NCI-H446 (cell line): ENCODE data around the gene VPS35L.

Experiments
- DNase-seq, 2 experiments: peaks; one replicate each; lab custom pipeline; 2025; lab: John Stamatoyannopoulos, UW

The VPS35L gene

DNA sequence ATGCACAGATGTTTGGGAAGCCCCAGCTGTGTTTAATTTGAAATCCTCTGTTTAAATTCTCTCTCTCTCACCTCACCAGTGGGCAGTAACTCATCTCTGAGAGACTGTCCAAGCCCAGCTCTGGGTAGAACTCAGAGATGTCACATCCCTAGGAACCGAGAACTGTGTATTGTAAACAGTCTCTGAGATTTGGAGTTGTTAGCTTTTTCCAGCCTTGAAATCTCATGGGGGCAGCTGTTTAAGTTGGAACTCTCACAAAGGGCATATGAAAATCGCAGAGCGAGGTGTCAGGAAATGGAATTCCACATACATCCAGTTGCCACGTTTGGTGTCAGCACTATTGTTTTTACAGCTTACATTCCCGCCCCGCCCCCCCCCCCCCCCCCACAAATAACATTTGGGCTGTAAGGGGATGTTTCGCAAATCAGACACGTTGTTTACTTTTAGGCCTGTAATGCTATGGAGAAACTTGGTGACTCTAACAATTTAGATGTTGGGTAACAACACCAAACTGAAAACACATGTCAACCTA, 34.3 kb downstream of the VPS35L start:
- no peak for DNase-seq

DNA sequence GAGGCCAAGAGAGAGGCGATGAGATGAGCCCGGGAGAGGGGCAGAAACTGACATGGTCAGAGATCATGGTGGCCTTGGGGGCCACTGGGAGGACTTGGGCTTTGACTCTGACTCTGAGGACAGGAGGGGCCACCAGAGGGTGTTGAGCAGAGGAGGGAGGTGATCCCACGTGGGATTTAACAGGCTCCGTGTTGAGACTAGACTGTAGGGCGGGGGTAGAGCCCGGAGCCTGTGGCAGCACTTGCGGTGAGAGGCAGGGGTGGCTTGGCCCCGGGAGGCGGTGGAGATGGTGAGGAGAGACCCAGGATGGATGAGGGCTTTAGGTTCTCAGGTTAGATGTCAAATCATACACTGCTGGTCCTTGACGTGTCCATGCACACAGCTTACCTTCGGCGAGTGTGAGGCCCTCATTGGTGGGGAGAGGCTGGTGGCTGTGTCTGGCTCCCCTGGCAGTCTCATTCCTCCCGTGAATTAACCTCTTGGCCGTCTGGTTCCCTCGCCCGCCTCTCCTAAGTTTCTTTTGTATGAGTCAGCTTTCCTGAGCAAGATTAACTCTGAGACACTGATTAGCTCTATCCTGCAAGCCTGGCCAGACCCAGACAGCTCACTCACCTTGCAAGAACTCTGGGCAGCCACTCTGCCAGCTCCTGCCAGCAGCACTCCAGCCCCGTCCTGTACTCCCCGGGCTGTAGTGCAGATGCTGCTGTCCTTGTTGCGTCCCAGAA, 39.7 kb downstream of the VPS35L start:
- no peak for DNase-seq

DNA sequence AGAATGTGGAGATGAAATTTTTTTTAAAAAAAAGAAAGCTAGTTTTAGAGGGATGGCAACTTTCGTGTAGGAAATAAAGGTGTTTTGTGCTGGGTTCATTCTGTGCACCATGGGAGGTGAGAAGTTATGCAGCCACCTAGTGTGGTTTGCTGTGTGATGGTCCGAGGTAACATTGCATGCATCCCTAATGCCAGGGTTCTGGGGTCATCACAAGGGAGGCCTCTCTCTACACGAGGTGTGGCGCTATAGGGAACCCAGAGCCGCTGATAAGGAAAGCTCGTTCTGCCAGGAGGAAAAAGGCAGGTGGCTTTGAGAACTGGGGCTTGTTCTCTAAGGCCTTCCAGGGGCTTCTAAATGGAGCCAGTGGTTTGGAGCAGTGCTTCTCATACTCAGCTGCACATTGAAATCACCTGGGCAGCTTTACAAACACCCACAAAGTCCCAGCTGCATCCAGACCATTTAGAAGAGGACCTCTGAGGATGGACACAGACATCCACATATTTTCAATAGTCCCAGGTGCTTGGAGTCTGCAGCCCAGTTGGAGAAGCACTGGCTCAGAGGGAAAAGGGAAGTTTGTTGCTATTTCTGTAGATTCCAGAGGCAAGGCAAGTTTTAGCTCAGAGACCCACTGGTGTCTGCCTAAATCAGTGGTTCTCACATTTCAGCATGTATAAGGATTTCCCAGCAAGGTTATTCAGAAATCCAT, 43.5 kb downstream of the VPS35L start:
- no peak for DNase-seq

DNA sequence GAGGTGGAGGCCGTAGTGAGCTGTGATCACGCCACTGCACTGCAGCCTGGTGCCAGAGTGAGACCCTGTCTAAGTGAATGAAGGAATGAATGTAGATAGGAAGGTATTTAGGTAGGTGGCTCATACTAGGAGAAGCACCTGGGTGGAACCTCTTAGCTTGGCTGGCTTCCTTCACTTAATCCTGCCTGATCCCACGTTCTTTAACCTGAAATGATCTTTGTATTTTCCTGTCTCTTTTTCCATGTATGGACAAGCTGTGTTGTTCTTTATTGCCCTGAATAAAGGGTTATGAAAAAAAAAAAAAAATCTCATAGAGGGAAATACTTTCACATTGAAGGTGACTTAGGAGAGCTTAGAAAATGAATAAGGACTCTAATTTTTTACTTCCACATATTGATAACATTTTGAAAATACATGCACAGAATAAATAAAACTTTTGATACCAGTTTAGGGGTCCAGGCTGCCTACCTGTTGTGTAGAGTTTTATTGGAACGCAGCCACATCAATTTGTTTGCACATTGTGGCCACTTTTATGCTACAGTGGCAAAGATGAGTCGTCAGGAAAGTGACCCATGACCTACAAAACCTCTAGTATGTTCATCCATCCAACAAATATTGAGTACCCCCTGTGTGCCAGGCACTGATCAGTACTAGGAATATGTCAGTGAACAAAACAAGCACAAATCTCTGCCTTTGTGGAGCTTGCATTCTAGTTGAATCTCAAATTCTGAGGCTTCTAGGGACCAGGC, 44.6 kb downstream of the VPS35L start:
- no peak for DNase-seq

DNA sequence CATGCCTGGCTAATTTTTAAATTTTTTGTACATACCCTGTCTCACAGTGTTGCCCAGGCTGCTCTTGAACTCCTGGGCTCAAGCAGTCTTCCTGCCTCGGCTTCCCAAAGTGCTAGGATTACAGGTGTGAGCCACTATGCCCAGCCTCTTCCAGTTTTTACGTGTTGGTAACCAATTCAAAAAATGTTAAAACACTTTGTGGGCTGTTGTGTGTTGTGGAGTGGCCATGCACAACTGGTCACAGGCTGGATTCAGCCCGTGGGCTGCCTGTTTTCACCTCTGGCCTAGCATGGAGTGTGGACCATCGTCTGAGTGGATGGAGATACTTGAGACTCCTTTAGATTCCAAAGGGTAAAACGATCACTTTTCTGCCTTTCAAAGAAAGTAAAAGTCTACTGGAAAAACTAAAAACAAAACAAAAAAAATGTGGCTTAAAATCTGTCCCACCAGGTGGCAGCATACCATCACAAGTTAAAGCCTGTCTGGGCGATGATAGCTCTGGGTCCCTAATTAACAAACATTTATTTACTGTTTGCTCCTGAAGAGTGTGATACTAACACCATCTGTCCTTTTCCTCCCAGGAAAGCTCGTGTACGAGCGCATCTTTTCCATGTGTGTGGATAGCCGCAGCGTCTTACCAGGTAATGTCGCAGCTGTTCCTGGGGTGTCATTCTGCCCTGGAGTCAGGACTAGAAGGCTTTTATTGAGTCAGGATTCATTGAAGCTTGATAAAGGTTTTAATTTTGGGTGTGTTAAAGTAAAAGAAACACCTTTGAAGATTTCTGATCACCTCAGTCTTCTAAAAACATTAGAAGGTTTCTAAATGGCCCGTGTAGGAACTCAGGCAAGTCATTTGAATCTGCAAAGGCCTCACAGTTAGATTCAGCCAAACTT, 45.8 kb downstream of the VPS35L start:
- peak; percentile 13 to 48 for DNase-seq

DNA sequence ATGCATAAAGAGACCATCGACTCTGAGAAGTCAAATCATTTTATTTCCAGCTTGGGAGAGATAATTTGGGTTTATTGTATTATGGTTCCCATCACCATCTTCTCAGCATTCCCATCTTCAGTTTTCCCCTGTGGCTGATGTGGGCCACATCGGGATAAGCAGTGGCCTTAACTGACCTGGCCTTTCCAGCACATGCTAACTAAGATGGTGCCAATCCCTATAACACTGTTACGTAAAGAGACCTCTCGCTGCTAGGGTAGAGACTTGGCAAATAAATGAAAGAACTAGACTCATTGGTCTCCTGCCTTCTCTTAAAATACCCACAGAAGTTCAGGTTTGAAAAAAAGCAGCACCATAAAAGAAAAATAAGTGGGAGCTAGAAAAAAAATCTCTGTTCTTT, 49.4 kb downstream of the VPS35L start:
- no peak for DNase-seq

DNA sequence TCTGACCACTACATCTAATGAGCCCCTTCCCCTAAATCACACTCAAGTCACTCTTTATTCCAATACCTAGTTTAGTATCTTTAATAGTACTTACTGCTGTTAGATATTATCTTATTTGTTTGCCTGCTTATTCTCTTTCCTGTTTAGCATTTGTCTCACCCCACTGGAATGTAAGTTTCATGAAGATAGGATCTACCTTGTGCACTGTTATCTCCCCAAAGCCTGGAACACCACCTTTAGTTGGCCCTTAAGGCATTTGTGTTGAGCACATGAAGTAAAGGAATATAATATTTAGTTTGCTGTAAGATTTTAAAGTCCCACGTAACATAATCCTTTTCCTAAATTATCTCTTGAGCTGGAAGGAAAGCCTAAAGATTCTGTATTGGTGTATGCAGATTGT, 50.2 kb downstream of the VPS35L start:
- DNase-seq = no peak

DNA sequence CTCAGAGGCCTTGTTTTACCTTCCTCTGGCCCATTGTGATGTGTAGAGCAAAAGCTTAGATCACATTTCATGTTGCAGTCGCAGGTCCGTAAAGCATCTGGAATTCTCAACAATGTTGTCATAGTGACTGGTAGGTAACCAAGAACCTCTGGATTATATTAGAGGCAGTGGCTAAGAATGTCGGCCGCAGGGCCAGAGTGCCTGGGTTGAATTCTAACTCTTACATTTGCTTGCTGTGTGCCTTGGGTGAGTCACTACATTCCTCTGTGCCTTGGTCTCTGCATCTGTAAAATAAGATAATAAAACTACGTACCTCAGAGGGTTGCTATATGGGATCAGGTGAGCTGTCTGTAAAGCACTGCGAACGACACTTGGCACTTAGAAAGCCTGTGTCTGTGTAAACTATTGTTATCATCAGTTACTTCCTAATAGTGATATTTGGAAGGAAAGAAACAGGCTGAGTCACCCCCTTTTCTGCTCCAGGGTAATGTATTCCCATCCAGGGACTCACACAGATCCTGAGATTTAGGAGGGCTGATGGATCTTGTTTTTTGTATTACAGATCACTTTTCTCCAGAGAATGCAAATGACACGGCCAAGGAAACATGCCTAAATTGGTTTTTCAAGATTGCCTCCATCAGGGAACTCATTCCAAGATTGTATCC, 52.2 kb downstream of the VPS35L start:
- no peak for DNase-seq

DNA sequence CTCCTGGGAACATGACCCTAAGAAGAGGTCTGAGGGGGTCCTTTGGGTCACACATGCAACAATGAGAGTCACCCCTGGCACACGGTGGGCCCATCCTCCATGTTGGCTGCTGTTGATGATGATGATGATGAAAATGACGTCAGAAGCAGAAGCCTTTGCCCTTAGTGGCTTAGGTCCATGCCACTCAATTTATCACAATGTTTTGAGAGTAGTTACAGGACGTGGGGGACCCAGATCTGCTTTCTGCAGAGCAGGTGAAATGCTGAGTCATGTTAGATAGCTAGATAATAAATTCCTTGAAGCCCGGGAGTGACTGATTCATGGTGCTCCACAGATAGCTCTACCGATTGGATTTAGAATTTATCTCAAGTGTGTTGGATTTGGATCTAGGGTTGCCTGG, 53.9 kb downstream of the VPS35L start:
- DNase-seq = no peak

DNA sequence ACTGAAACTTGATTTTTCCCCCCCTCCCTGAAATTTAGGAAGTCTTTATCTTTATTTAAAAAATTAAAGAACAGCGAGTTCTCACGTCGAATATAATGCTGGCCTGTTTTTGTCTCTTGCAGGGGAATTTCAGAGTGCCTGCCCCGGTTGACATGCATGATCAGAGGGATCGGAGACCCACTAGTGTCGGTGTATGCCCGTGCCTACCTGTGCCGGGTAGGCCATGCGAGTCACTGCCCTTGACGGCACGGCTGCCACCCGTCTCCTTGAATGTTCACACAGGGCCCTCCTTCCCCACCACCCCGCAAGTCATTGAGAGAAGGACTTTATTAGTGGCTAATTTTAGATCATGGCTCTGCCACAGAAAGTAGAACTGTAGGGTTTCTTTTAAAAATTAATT, 54.7 kb downstream of the VPS35L start:
- DNase-seq = no peak

DNA sequence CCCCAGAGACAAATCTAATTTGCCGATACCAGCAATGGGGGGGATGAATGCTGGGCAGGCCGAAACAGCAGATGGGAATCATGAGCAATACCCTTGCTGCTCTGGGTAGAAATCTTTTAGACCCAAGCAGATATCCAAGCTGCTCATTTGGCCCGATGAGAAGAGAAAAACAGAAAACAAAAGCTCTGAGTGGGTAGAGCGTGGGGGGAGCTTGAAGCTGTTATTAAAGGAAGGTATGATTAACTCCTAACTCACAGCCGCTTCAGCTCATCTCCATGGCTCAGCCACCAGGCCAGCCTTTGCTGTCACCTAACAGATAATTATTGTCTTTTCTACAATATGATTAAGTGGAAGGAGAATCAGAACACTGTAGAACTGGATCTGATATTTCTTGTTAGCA, 58.3 kb downstream of the VPS35L start:
- DNase-seq = no peak

DNA sequence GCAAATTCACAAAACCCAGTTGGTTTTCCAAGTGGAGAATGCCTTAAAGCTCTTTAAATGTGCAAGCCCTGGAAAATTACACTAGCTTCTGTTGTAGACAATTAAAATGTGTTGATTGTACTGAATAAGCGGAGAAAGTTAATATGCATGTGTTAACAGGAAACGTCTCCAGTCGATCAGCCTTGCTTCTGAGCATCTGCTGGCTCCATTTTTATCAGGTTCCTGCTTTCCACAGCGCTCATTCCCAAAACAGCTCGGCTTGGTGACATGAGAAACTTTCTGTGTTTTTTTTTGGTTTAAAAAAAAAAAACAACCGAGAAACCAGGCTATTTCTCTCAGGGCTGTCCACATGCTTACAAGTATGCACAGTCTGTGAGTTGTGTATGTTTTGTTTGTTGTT, 60.7 kb downstream of the VPS35L start:
- no peak for DNase-seq

DNA sequence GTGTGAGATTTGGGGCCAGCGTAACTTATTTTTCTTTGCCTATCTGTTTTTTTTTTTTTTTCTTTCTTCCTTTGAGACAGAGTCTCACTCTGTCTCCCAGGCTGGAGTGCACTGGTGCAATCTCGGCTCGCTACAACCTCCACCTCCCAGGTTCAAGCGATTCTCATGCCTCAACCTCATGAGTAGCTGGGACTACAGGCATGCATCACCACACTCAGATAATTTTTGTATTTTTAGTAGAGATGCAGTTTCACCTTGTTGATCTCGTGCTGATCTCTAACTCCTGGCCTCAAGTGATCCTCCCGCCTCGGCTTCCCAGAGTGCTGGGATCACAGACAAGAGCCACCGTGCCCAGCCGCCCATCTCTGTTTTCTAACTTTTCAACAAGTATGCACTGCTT, 63.4 kb downstream of the VPS35L start:
- no peak for DNase-seq

DNA sequence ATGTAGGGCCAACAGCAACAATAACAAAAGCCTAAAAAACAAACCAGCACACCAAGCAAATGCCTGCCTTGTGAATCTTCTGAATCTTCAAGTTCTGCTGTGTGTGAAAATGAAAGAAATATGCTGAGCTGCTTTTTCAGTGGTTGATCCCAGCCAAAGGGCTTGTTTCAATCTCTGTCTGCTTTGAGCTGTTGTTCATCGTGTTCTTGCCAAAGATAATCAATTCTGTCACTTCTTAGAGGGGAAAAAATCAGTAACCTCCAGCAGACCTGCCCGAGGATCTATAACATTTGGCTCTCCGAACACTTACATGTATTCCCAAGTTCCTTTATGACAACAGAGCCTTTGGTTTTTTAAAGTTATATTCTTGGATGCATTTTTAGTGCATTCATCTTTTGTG, 65.9 kb downstream of the VPS35L start:
- DNase-seq = no peak

DNA sequence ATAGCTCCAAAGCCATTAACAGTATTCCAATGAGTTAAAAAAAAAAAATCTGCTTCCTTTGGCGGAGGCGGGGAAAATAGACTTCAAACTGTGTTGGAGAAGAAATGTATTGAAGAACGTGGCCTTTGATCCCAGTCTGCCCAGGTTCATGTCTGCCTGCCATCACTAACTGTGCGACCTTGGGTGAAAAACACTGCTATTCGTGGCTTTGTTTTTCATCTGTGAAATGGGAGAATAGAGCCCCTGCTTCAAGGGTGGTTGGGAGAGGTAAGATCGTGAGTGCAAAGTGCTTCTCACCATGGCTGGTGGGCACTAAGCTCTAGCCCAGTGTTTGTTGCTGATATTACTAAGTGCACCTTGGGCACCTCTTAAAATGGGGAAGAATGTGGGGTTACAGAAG, 69.5 kb downstream of the VPS35L start:
- no peak for DNase-seq

DNA sequence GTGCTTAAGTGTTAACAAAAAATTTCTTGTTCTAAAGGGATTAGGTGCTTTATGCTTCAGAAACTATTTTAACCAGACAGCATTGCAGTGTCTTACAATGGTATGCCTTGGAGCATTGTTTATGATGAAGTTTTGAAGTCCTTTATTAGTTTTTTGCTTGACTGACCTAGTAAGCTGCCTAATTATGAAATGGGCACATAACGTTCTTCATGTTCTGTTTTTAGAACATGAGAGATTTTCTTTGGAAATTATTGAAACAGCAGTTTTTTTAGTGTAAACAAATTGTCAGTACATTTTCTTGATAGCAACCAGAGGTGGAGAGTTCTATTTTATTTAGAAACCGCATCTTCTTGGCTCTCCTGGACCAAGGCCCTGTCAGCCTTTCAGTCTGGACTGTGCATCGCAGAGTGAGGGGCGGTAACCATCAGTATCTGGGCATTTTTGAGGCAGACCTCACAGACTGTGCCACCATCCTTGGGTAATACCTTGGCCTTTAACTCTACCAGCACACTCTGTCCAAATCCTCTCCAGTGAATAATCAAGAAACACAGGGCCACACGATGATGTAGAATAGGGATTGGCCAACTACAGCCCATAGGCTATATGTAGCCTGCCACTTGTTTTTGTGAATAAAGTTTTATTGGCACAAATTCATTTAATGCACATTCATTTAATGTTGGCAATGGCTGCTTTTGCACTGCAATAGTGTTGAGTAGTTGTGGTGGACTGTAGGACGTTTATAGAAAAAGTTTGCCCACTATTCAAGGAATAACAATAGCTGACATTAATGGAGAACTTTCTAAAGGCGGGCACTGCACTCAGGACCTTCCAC, 81.1 kb downstream of the VPS35L start:
- no peak for DNase-seq

DNA sequence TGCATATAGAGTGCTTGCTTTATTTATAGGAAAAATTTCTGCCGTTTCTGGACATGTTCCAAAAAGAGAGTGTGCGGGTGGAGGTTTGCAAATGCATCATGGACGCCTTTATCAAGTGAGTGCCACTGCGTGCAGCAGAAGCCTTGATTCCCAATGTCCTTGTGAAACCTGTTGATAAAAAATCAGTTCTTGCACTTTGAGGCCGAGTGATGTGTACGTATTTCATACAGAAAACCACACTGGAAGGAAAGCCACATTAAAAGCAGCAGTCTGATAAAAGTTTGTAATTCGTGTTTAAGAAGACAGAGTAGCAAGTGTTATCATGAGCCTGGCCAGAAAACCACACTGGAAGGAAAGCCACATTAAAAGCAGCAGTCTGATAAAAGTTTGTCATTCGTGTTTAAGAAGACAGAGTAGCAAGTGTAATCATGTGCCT, 84.5 kb downstream of the VPS35L start:
- DNase-seq = no peak

DNA sequence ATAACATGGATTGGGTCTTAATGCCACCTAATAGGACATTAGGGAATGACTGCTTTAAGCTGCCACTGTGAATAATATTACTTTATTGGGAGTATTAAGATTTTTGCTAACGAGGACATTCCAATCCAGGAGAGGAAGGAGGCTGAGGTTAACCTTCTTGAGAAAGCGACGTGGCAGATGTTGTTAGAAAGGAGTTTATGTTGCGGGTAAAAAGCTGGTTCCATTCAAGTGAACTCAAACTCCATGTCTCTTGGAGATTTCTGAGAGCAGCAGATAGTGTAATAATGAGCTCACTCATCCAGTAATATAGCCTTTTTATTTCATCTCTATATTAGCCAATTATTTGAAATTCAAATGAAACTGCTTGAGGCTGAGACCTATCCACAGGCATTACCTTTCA, 87.0 kb downstream of the VPS35L start:
- DNase-seq = no peak

DNA sequence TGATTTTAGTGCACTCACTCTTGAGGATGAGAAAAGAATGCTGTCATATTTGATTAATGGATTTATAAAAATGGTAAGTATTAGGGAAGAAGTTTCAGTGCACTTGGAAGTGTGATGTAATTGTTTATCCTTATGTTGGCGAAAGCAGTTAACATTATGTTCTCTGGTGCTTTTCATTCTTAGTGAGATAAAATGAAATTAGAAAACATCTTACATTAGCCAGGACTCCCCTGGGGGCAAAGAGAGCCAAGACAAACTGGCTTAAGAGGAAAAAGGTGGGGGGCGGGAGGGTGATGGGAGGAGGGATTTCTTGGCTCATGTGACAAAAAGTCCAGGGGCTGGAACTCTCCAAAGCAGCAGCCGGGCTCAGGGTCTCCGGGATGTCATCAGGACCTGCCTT, 89.4 kb downstream of the VPS35L start:
- peak in 1 of 2 experiments; percentile 12 for DNase-seq

DNA sequence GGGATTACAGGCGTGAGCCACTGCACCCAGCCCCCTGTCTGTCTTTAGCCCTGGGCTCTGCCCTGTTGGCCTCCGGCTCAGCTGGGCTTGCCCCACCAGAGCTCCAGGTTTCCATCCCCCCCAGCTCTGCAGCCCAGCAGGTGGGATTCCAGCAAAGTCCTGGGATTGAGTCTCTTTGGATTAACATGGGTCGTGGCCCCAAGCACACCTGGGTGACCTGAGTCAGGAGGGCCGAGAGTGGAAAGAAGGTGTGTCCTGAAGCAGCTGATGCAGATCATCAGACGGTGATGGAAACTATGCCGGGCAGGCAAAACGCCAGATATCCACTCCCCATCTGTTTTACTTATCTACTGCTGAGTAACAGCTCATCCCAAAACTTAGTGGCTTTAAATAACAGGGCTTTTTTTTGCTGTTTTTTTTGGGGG, 90.1 kb downstream of the VPS35L start:
- DNase-seq = peak in 1 of 2 experiments; percentile 28
